ENCODE results near the gene HP1BP3.
"Not testable (repeated sequence)": the region's sequence is repeated elsewhere in the genome, so short reads cannot be mapped to it uniquely, and the experiment has no call there.

The HP1BP3 gene

DNA sequence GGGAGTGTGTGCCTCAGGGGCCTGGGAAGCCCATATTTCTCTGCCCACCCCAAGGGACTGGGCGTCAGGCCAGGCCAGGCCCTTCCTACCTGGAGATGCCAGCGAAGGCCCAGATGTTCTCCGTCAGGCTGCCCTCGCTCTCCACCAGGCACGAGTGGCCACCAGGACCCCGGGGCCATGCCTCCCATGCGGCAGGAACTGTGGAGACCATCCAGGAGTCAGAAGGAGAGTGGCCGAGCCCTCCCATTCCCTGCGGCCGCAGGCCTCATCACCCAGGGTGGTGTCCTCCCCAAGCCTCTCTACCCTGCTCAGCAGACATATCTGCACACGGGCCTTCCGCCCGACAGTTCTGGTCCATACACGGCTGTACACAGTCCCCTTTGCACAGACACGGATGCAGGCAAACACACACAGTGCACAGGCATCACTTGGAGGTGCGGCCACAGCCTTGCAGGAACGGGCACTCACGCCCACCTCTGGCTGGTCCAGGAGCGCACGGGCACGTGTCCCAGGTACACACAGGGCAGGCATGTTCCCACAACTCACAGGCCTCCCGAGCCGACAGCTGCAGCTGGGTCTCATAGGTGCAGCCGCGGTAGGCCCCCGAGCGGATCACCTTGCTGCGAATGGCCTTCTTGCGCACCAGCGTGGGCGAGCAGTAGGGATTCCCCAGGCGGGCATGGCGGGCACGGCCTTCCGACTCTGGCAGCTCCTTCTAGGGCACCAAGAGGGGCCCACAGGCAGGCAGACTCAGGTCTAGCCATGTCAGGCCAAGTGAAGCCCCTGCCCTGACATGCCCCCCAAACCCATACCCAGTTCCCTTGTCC is 63.4 kb downstream of the HP1BP3 start:
- Histone ChIP-seq H3K9me3 (ENCODE audit: control insufficient read depth, low read length) (no peaks in the 10 kb centered on the region), H3K4me3 (ENCODE audit: low read length) (no peak overlapping the region), H3K4me1 (ENCODE audit: control insufficient read depth, insufficient read depth, low read length) (no peaks in the 10 kb centered on the region), H3K36me3 (ENCODE audit: control insufficient read depth, insufficient read depth, low read length) (no peaks in the 10 kb centered on the region), H3K27me3 (ENCODE audit: control insufficient read depth, insufficient read depth, low read length) (peaks cover 20% of the 10 kb centered on the region), H3K9ac (ENCODE audit: low read length) (no peak overlapping the region)

DNA sequence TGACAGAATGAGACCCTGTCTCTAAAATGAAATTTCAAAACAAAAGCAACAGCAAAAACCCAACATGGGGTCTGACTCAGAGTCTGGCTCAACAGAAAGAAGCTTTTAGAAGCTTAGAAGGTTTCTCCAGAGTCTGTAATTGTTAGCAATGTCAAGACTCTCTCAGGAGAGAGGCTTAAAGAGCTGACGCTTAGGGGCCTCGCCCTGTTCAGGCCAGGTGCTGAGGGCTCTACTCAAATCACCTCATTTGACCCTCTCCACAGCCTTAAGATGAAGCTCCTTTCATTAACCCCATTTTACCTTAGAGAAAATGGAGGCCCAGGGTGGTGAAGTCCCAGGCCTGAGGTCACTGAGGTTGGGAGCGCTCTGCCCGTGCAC is 64.0 kb downstream of the HP1BP3 start:
- H3K4me3 ChIP-seq (ENCODE audit: low read length), result no peak overlapping the region
- peaks cover 14% of the 10 kb centered on the region for H3K27me3 ChIP-seq (ENCODE audit: control insufficient read depth, insufficient read depth, low read length)
- H3K4me1 ChIP-seq (ENCODE audit: control insufficient read depth, insufficient read depth, low read length), result no peaks in the 10 kb centered on the region
- no peak overlapping the region for H3K9ac ChIP-seq (ENCODE audit: low read length)
- H3K9me3 ChIP-seq (ENCODE audit: control insufficient read depth, low read length), result no peaks in the 10 kb centered on the region
- no peaks in the 10 kb centered on the region for H3K36me3 ChIP-seq (ENCODE audit: control insufficient read depth, insufficient read depth, low read length)

DNA sequence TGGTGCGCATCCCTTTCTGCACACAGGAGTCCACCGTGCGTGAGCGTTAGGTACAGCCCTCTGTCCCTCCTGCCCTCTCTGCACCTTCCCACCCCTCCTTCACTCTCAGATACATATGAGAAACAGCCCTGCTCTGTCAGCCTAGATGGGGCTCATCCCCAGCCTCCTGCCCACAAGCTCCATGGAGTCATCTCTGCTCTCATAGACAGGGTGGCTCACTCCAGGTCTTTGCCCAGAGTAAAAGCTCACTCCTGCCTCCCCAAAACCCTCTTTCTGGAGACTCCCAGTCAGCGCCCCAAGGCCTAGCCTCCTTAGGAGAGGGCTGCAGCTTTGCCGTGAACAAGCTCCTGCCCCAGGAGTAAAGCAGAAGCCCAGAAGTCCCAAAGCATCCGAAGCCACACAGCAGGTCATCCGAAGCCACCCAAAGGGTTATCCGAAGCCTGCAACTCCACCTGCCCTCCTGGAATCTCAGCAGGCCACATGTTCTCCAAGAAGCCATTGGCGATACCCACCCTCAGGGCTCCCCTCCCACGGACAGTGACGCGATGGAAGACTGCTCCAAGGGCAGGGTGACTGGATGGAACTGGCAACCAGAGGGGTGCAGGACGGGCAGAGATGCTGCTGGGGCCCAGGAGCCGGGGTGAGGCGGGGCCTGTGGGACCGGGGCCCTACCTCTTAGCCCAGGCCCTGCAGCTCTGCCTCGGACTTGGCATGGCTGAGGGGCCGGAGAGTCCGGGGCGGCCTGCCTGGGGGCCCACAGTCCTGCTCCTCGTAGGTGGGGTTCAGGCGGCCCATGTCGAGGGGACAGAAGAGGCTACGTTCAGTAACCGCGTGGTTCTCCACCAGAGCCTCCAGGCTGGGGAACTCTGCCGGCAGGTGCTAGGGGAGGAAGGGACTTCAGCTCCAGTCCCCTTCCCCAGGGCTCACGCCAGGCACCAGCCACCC is 65.7 kb downstream of the HP1BP3 start:
- H3K9me3 ChIP-seq (ENCODE audit: control insufficient read depth, low read length), result no peaks in the 10 kb centered on the region
- no peak overlapping the region for H3K9ac ChIP-seq (ENCODE audit: low read length)

DNA sequence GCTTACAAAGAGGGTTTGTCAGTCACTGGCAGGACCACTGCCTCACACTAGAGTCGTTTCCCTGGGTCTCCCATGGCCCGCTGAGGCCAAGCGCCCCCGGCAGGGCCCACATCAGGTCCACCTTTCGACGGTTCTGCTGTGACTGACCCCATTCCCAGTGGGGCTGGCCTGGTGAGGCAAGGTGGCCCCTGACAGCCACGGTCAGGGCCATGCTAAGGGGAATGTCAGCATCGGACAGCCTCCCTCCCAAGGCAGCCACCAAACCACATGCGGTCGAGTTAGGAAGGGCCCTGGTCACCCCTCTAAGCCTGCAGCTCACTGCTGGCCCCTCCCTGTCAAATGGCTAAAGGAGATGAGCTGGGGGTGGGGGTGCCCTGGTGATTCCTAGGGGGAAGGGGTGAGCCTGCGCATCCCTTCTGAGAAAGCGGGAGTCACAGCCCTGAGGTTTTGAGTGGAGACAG is 66.4 kb downstream of the HP1BP3 start:
- no peak overlapping the region for H3K9ac ChIP-seq (ENCODE audit: low read length)
- H3K4me1 ChIP-seq (ENCODE audit: control insufficient read depth, insufficient read depth, low read length), result no peaks in the 10 kb centered on the region
- H3K9me3 ChIP-seq (ENCODE audit: control insufficient read depth, low read length), result no peaks in the 10 kb centered on the region
- no peak overlapping the region for H3K4me3 ChIP-seq (ENCODE audit: low read length)
- peaks cover 21% of the 10 kb centered on the region for H3K27me3 ChIP-seq (ENCODE audit: control insufficient read depth, insufficient read depth, low read length)
- H3K36me3 ChIP-seq (ENCODE audit: control insufficient read depth, insufficient read depth, low read length), result no peaks in the 10 kb centered on the region

More for the DNA sequence above, 65.7 kb downstream of the HP1BP3 start:
- H3K36me3 ChIP-seq (ENCODE audit: control insufficient read depth, insufficient read depth, low read length), result no peaks in the 10 kb centered on the region
- H3K4me1 ChIP-seq (ENCODE audit: control insufficient read depth, insufficient read depth, low read length), result no peaks in the 10 kb centered on the region
- H3K27me3 ChIP-seq (ENCODE audit: control insufficient read depth, insufficient read depth, low read length), result peaks cover 15% of the 10 kb centered on the region
- no peak overlapping the region for H3K4me3 ChIP-seq (ENCODE audit: low read length)

DNA sequence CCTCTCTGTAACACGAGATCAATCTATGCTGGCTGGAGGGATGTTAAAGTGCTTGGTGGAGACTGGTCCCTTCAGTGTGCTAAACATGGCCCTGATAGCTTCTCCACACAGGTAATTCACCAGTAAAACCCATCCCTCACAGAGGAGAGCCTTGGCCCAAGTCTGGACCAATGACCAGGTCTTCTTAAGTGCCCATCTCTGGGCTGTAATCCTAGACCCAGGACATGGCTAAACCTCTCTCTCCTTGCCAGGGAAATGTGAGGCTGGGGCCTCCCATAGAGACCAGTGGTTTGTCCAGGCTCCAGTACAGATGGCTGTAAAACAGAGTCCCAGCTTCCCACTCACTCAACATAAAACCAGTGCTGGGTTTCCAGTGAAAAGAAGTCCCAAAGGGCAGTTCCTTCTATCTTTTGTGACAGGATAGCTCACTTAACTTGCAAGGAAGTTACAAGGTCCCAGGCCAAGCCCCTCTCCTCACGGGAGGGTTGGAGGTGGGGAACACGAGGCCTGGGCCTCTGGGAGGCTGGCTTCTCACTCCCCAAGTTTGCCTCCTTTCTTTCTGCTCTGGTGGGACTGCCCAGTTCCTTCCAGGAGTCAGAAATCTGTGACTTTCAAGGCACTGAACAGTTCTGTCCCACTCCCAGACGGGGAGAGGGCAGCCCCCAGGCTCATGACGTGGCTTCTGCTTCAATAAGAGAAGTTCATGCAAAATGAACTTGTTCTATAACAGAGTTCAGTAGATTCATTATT is 67.1 kb downstream of the HP1BP3 start:
- Histone ChIP-seq H3K27me3 (ENCODE audit: control insufficient read depth, insufficient read depth, low read length) (peaks cover 26% of the 10 kb centered on the region), H3K36me3 (ENCODE audit: control insufficient read depth, insufficient read depth, low read length) (no peaks in the 10 kb centered on the region), H3K4me1 (ENCODE audit: control insufficient read depth, insufficient read depth, low read length) (no peaks in the 10 kb centered on the region), H3K9ac (ENCODE audit: low read length) (no peak overlapping the region), H3K9me3 (ENCODE audit: control insufficient read depth, low read length) (no peaks in the 10 kb centered on the region), H3K4me3 (ENCODE audit: low read length) (no peak overlapping the region)

DNA sequence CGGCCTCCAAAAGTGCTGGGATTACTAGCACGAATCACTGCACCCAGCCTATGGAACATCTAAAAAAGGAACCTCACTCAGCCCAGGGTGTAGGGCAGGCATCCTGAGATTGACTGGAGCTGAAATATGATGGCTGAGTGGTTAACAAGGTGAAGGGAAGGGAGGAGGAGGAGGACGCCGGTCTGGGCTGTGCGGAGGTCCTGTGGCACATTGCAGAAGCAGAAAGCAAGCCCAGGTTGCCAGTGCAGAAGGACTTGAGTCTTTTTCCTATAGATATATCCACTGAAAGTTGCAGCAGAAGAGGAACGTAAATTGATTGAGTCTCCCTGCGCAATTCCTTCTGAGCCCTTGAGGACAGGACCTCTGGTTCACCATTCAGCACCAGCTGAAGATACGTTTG is 67.8 kb downstream of the HP1BP3 start:
- Histone ChIP-seq H3K4me1 (ENCODE audit: control insufficient read depth, insufficient read depth, low read length) (no peaks in the 10 kb centered on the region), H3K4me3 (ENCODE audit: low read length) (no peak overlapping the region)

DNA sequence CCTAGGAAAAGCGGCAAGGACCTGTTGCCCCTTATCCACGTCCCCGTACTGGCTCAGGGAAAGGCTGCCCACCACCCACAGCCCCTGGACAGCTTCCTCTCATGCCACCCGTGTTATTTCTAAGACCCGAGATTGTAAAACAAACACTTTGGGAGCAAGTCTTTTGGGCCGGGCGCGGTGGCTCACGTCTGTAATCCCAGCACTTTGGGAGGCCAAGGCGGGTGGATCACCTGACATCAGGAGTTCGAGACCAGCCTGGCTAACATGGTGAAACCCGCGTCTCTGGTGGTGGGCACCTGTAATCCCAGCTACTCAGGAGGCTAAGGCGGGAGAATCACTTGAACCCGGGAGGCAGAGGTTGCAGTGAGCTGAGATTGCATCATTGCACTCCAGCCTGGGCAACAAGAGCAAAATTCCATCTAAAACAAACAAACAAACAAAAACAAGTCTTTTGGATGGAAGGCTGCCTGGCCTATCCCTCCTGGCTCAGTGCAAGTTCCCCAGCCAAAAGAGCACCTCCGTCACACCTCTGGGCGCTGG is 68.7 kb downstream of the HP1BP3 start:
- not testable (repeated sequence) for H3K36me3 ChIP-seq (ENCODE audit: control insufficient read depth, insufficient read depth, low read length); H3K9ac ChIP-seq (ENCODE audit: low read length); H3K4me3 ChIP-seq (ENCODE audit: low read length); H3K9me3 ChIP-seq (ENCODE audit: control insufficient read depth, low read length); H3K4me1 ChIP-seq (ENCODE audit: control insufficient read depth, insufficient read depth, low read length)
- H3K27me3 ChIP-seq (ENCODE audit: control insufficient read depth, insufficient read depth, low read length), result peaks cover 28% of the 10 kb centered on the region

More for the DNA sequence above, 67.8 kb downstream of the HP1BP3 start:
- no peak overlapping the region for H3K9ac ChIP-seq (ENCODE audit: low read length)
- no peaks in the 10 kb centered on the region for H3K9me3 ChIP-seq (ENCODE audit: control insufficient read depth, low read length)
- no peaks in the 10 kb centered on the region for H3K36me3 ChIP-seq (ENCODE audit: control insufficient read depth, insufficient read depth, low read length)
- H3K27me3 ChIP-seq (ENCODE audit: control insufficient read depth, insufficient read depth, low read length), result peaks cover 28% of the 10 kb centered on the region

DNA sequence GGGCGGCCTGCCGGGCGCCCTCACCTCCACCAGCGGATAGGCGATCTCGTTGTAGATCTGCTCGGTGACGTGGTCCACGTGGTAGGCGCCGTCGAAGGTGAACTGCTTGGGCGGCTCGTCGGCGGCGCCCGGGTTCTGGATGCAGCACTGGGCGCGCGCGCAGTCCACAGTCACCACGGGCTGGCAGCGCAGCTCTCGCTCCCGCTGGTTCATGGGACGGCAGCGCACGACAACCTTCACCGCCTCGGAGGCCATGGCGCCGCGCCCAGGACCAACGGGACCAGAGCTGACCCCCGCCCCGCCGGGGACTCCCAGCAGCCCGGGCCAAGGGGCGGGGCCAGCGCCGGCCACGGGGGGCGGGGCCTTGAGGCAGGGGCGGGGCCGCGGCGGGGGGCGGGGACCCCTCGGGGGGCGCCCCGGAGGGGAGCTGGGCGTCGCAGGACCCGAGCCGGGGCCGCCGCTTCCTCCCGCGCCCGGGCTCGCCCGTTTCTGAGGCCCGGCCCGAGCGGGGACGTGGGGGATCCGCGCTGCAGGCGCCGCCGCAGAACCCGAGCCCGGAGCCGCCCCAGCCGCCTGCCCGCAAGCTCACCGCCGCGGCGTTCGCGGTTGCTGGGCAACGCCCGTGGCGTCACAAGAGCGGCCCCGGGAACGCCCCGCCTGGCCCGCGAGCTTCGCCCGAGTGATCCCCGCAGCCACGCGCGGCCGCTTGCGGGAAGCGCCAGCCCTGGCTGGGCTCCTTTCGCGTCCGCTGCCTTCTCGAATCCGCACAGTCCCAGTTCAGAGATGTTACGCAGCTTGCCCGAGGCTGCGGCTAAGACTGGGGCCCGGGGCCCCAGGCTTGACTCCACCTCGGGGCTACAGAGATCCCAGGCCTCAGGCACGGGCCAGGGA is 69.4 kb downstream of the HP1BP3 start, which contains the start of gene KIF17:
KIF17 (minus strand) TSS at position 556 of the 891 bp plus-strand sequence; CDS start at position 255, 301 bp downstream.
- no peaks in the 10 kb centered on the region for H3K4me1 ChIP-seq (ENCODE audit: control insufficient read depth, insufficient read depth, low read length)
- H3K9me3 ChIP-seq (ENCODE audit: control insufficient read depth, low read length), result no peaks in the 10 kb centered on the region
- H3K27me3 ChIP-seq (ENCODE audit: control insufficient read depth, insufficient read depth, low read length), result peaks cover 28% of the 10 kb centered on the region
- H3K4me3 ChIP-seq (ENCODE audit: low read length), result no peak within 1 kb of the TSS
- no peak within 1 kb of the TSS for H3K9ac ChIP-seq (ENCODE audit: low read length)
- no peaks in the 10 kb centered on the region for H3K36me3 ChIP-seq (ENCODE audit: control insufficient read depth, insufficient read depth, low read length)

DNA sequence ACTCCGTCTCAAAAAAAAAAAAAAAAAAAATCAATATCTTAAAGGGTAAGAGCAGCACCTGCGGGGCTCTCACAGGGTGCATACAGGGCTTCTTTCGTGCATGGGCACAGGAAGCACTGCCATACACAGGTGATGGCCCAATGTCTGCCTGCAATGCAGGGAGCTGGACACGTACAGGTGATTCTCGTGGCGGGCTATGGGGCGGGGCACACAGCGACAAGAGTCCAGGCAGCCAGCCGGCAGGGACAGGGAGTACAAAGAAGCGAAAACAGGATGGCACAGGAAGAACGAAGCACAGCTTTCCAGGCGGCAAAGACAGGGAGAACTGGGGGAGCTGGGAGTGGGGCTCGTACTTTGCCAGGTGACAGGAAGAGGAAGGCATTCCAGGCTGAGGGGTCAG is 70.9 kb downstream of the HP1BP3 start:
- no peaks in the 10 kb centered on the region for H3K4me1 ChIP-seq (ENCODE audit: control insufficient read depth, insufficient read depth, low read length)
- H3K4me3 ChIP-seq (ENCODE audit: low read length), result no peak overlapping the region
- no peaks in the 10 kb centered on the region for H3K9me3 ChIP-seq (ENCODE audit: control insufficient read depth, low read length)
- no peak overlapping the region for H3K9ac ChIP-seq (ENCODE audit: low read length)
- H3K27me3 ChIP-seq (ENCODE audit: control insufficient read depth, insufficient read depth, low read length), result peaks cover 28% of the 10 kb centered on the region
- H3K36me3 ChIP-seq (ENCODE audit: control insufficient read depth, insufficient read depth, low read length), result no peaks in the 10 kb centered on the region

DNA sequence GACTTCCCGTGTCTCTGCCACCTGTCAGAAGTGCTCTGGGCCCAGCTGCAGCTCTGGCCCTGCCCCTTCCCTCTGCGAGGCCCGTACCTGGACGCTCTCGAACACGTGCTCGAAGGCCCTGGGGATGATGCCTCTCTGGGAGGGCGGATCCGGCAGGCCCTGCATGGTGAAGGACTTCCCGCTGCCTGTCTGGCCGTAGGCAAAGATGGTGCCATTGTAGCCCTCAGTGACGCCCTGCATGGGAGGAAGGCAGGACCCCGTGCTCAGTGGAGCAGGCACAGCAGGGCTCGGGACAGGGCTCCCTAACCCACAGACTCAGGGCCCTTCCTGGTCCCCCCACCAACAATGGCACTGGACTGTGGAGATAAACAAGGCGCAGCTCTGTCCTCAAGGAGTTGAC is 71.7 kb downstream of the HP1BP3 start:
- Histone ChIP-seq H3K4me1 (ENCODE audit: control insufficient read depth, insufficient read depth, low read length) (no peaks in the 10 kb centered on the region), H3K9me3 (ENCODE audit: control insufficient read depth, low read length) (no peaks in the 10 kb centered on the region), H3K9ac (ENCODE audit: low read length) (no peak overlapping the region), H3K4me3 (ENCODE audit: low read length) (no peak overlapping the region), H3K36me3 (ENCODE audit: control insufficient read depth, insufficient read depth, low read length) (no peaks in the 10 kb centered on the region), H3K27me3 (ENCODE audit: control insufficient read depth, insufficient read depth, low read length) (peaks cover 27% of the 10 kb centered on the region)

DNA sequence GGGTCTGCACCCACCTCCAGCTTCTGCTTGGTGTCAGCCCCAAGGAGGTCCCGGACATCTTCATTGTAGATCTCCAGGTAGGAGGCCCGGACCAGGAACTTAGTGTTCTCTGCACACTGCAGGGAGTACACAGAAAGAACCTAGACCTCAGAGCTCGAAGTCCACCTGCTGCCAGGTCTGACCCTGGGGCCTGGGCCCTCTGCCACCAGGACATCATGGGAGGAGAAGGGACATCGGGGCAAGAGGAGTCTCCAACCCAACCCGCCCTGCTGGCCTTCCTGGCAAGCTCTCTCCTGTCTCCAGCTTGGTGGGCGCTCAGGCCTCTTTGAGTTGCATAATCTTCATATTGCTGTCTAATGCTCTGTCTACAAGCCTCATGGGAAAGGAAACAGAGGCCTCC is 73.7 kb downstream of the HP1BP3 start:
- H3K4me1 ChIP-seq (ENCODE audit: control insufficient read depth, insufficient read depth, low read length), result no peaks in the 10 kb centered on the region
- no peak overlapping the region for H3K4me3 ChIP-seq (ENCODE audit: low read length)
- no peak overlapping the region for H3K9ac ChIP-seq (ENCODE audit: low read length)
- H3K36me3 ChIP-seq (ENCODE audit: control insufficient read depth, insufficient read depth, low read length), result no peaks in the 10 kb centered on the region
- H3K27me3 ChIP-seq (ENCODE audit: control insufficient read depth, insufficient read depth, low read length), result peaks cover 26% of the 10 kb centered on the region
- no peaks in the 10 kb centered on the region for H3K9me3 ChIP-seq (ENCODE audit: control insufficient read depth, low read length)

Measured in mucosa of stomach (tissue), 1 donor.